ENCODE results near the gene HMGCS2.

DNA sequence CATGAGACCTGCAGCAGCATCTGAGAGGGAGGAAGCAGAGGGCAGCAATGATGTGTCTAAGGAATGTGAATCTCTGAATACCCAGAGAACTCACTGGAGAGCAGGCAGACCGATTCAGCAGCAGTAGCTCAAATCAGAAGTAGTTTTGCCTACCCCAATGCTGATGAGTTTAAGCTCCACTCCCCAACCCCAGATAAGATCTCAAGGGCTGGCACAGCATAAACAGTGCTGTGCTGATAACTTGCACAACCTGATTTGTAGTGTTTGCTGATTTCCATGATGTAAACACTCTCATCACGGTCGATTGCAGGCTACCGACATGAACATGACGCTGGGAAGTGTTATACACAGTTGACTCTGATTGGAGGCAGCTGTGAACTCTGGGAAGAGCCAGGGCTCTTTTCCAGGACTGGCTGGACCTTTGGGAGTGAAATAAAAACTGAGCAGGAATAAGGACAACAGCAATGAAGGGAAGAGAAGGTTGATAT lies 11.2 kb upstream of the HMGCS2 start:
- TF ChIP-seq, protein P1, sequence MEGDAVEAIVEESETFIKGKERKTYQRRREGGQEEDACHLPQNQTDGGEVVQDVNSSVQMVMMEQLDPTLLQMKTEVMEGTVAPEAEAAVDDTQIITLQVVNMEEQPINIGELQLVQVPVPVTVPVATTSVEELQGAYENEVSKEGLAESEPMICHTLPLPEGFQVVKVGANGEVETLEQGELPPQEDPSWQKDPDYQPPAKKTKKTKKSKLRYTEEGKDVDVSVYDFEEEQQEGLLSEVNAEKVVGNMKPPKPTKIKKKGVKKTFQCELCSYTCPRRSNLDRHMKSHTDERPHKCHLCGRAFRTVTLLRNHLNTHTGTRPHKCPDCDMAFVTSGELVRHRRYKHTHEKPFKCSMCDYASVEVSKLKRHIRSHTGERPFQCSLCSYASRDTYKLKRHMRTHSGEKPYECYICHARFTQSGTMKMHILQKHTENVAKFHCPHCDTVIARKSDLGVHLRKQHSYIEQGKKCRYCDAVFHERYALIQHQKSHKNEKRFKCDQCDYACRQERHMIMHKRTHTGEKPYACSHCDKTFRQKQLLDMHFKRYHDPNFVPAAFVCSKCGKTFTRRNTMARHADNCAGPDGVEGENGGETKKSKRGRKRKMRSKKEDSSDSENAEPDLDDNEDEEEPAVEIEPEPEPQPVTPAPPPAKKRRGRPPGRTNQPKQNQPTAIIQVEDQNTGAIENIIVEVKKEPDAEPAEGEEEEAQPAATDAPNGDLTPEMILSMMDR (IDR thresholded peaks at IDR 0.05; ENCODE audit: insufficient read depth, low read length, poor library complexity, severe bottlenecking) = no peak
- no peak for TF ChIP-seq EZH2phosphoT487 (conservative IDR thresholded peaks at IDR 0.05; ENCODE audit: low read length)
